ENCODE measurements around the gene TRABD. TPM values are rescaled to one million over a fixed set of nuclear protein-coding genes. Genes with fewer than 3 reads are reported as not detected.

TRABD gene
- total RNA-seq, 1 experiment from 2014 or later, result 55.7 TPM

GRCh38 chr22:50218996-50219727, 33.4 kb downstream of the TRABD start:
- no TSS peak for BruUV-seq (replicated peaks)
- intact Hi-C loops (cut with micrococcal nuclease; ENCODE audit: unreplicated experiment), result no loop called here
- Histone ChIP-seq H3K9me3 (ENCODE audit: control insufficient read depth, insufficient read depth, low read depth, low read length) (no peaks in the 10 kb centered on the region), H3K36me3 (ENCODE audit: control insufficient read depth, insufficient read depth, low read length) (0 out of 2 replicates have a peak, but pooled peaks cover 2% of the 10 kb centered on the region), H3K27me3 (ENCODE audit: control insufficient read depth, insufficient read depth, low read length) (no peaks in the 10 kb centered on the region), H3K4me3 (ENCODE audit: low read depth in 2 of 2, low read length in 2 of 2) (no peak overlapping the region), H3K4me1 (ENCODE audit: control insufficient read depth, insufficient read depth, low read length) (no peaks in the 10 kb centered on the region), H3K27ac (ENCODE audit: low read length) (no peak overlapping the region)
- in situ Hi-C loops (cut with HindIII; ENCODE audit: low pct_unique_long_range_greater_than_20kb, low sequenced_read_pairs), result no loop called here
- no peak for TF ChIP-seq REST (IDR thresholded peaks at IDR 0.05; ENCODE audit: insufficient read depth in 1 of 2, low read depth in 2 of 2, low read length in 1 of 2)
- no peak for TF ChIP-seq POLR2AphosphoS5 (IDR thresholded peaks at IDR 0.05; ENCODE audit: low read depth, low read length)
- no peak for TF ChIP-seq SIN3A (IDR thresholded peaks at IDR 0.05; ENCODE audit: borderline replicate concordance, insufficient read depth, low read depth, low read length)
- TF ChIP-seq CTCF (IDR thresholded peaks at IDR 0.05), result no peak
- no peak for TF ChIP-seq TCF7L2 (IDR thresholded peaks at IDR 0.05; ENCODE audit: low read depth, low read length)
- DNase-seq (ENCODE audit: low read depth, low spot score) (no peak), ATAC-seq (peak; percentile 55)
- ChIA-PET POLR2A (interaction anchor here (0.6 kb wide), 1 partner anchor 37 kb away, joined by 8 read pairs; no protein-coding TSS in a partner anchor), CTCF (no interaction called here)

- H3K4me3 ChIP-seq (ENCODE audit: low read depth in 2 of 2, low read length in 2 of 2), result no peak overlapping the region
- TF ChIP-seq CTCF (IDR thresholded peaks at IDR 0.05), result no peak
- TF ChIP-seq TCF7L2 (IDR thresholded peaks at IDR 0.05; ENCODE audit: low read depth, low read length), result no peak
- no peak for TF ChIP-seq POLR2AphosphoS5 (IDR thresholded peaks at IDR 0.05; ENCODE audit: low read depth, low read length)
- TF ChIP-seq SIN3A (IDR thresholded peaks at IDR 0.05; ENCODE audit: borderline replicate concordance, insufficient read depth, low read depth, low read length), result no peak
- TF ChIP-seq REST (IDR thresholded peaks at IDR 0.05; ENCODE audit: insufficient read depth in 1 of 2, low read depth in 2 of 2, low read length in 1 of 2), result no peak
- H3K4me1 ChIP-seq (ENCODE audit: control insufficient read depth, insufficient read depth, low read length), result no peaks in the 10 kb centered on the region
- no peak for ATAC-seq
- in situ Hi-C loops (cut with HindIII; ENCODE audit: low pct_unique_long_range_greater_than_20kb, low sequenced_read_pairs), result no loop called here
- no peaks in the 10 kb centered on the region for H3K9me3 ChIP-seq (ENCODE audit: control insufficient read depth, insufficient read depth, low read depth, low read length)
- 0 out of 2 replicates have a peak, but pooled peaks cover 2% of the 10 kb centered on the region for H3K36me3 ChIP-seq (ENCODE audit: control insufficient read depth, insufficient read depth, low read length)
- BruUV-seq (replicated peaks), result no TSS peak
- no peaks in the 10 kb centered on the region for H3K27me3 ChIP-seq (ENCODE audit: control insufficient read depth, insufficient read depth, low read length)
- H3K27ac ChIP-seq (ENCODE audit: low read length), result no peak overlapping the region
- intact Hi-C loops (cut with micrococcal nuclease; ENCODE audit: unreplicated experiment), result no loop called here
- DNase-seq (ENCODE audit: low read depth, low spot score), result no peak
- ChIA-PET POLR2A (no interaction called here), CTCF (no interaction called here)
Observed at GRCh38 chr22:50219800-50220602, 34.3 kb downstream of the TRABD start.
